ENCODE results near the gene CD63. TPM values are rescaled to one million over a fixed set of nuclear protein-coding genes. Genes with fewer than 3 reads are reported as not detected.

Gene CD63
- total and polyA plus RNA-seq, 2 of the 13 experiments (the other 11 are each of a cell fraction or from before 2014, with no cell fraction given), result 234 to 277 TPM

DNA sequence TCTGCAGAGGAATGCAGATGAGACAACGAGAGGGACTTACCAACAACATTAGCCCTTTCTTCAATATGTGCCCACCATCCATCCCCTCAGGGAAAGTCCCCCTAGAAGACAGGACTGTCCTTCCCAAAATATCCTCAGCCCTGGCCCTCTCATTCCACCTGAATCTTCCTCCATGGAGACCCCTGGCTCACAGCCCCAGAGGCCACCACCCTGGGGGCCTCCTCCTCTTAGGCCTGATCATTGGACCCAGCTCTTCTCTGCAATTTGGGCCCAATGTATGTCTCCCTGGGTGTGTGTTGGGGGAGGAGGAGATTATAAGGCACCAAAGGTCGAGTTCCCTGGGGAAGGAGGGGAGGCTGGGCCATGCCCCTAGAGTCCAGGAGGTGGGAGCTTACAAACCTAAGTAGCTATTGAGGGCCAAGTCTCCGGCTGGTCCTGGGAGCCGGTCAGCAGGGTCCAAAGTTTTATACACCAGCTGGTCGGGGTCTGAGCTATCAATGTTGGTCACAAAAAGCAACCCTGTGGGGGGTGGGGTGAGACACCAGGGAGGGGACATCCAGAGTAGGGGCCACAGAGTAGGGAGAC, 29.2 kb downstream of the CD63 start:
- ChIA-PET POLR2A (interaction anchor here (2.1 kb wide), 1 partner anchor 18 kb away, joined by 5 read pairs; a partner anchor contains a TSS), CTCF (ENCODE audit: low intra/inter-chr PET ratio, low total read pairs) (no interaction called here)
- H4K20me1 ChIP-seq (ENCODE audit: insufficient read depth, low read length), result no peaks in the 10 kb centered on the region
- H3K79me2 ChIP-seq (ENCODE audit: insufficient read depth, low read length), result no peaks in the 10 kb centered on the region
- ATAC-seq (peak; percentile 7; the same call in 2 of the 3 replicates), DNase-seq (ENCODE audit: low spot score) (no peak), FAIRE-seq (no peak)
- no peak for TF ChIP-seq ADNP (CRISPR knock-in tag; IDR thresholded peaks at IDR 0.05)
- TF ChIP-seq ZNF33B (CRISPR knock-in tag; IDR thresholded peaks at IDR 0.05), result no peak
- TF ChIP-seq NFE2L2 (IDR thresholded peaks at IDR 0.05; ENCODE audit: low read length), result no peak
- no peak for TF ChIP-seq KLF16 (CRISPR knock-in tag; IDR thresholded peaks at IDR 0.05)
- TF ChIP-seq HNF4A (CRISPR knock-in tag; IDR thresholded peaks at IDR 0.05), result peak; percentile 39
- TF ChIP-seq, protein P1, sequence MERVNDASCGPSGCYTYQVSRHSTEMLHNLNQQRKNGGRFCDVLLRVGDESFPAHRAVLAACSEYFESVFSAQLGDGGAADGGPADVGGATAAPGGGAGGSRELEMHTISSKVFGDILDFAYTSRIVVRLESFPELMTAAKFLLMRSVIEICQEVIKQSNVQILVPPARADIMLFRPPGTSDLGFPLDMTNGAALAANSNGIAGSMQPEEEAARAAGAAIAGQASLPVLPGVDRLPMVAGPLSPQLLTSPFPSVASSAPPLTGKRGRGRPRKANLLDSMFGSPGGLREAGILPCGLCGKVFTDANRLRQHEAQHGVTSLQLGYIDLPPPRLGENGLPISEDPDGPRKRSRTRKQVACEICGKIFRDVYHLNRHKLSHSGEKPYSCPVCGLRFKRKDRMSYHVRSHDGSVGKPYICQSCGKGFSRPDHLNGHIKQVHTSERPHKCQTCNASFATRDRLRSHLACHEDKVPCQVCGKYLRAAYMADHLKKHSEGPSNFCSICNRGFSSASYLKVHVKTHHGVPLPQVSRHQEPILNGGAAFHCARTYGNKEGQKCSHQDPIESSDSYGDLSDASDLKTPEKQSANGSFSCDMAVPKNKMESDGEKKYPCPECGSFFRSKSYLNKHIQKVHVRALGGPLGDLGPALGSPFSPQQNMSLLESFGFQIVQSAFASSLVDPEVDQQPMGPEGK (CRISPR knock-in tag; IDR thresholded peaks at IDR 0.05), result no peak
- no peak for TF ChIP-seq SIN3A (IDR thresholded peaks at IDR 0.05; ENCODE audit: borderline replicate concordance, low read depth, low read length)
- TF ChIP-seq PCBP2 (optimal IDR thresholded peaks at IDR 0.05; ENCODE audit: low read depth, low read length, poor library complexity, severe bottlenecking), result no peak
- TF ChIP-seq HNF4G (IDR thresholded peaks at IDR 0.05; ENCODE audit: borderline replicate concordance, low read depth, low read length), result 0 out of 2 replicates have a peak, but pooled peaks have one; percentile 7
- no peak for TF ChIP-seq HNF4G (CRISPR knock-in tag; IDR thresholded peaks at IDR 0.05; ENCODE audit: borderline replicate concordance, low read depth)
- no peak for TF ChIP-seq ZNF530 (CRISPR knock-in tag; IDR thresholded peaks at IDR 0.05; ENCODE audit: low read depth)
- TF ChIP-seq, protein P2, sequence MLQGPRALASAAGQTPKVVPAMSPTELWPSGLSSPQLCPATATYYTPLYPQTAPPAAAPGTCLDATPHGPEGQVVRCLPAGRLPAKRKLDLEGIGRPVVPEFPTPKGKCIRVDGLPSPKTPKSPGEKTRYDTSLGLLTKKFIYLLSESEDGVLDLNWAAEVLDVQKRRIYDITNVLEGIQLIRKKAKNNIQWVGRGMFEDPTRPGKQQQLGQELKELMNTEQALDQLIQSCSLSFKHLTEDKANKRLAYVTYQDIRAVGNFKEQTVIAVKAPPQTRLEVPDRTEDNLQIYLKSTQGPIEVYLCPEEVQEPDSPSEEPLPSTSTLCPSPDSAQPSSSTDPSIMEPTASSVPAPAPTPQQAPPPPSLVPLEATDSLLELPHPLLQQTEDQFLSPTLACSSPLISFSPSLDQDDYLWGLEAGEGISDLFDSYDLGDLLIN (CRISPR knock-in tag; IDR thresholded peaks at IDR 0.05; ENCODE audit: borderline replicate concordance), result no peak
- H2AFZ ChIP-seq (ENCODE audit: low read length), result no peak overlapping the region
- no peaks in the 10 kb centered on the region for H3K36me3 ChIP-seq (replicated peaks in 1 of 2; ENCODE audit: control insufficient read depth in 1 of 2, insufficient read depth in 2 of 2, low read length in 2 of 2)
- in situ Hi-C loops (cut with HindIII; ENCODE audit: extremely low pct_ligation_motif_present, low pct_unique_long_range_greater_than_20kb), result no loop called here
- BruUV-seq (replicated peaks), result no TSS peak
- WGBS (ENCODE audit: low lambda C conversion rate), result 4% methylated on average over 5 of the region's 5 CpGs
- peaks cover 84% of the 10 kb centered on the region for H3K4me1 ChIP-seq (ENCODE audit: insufficient read depth, low read length)
- peak overlapping the region; percentile 21; the same call in 1 of the 2 replicates for H3K4me2 ChIP-seq (ENCODE audit: low read depth, low read length)
- H3K27ac ChIP-seq (ENCODE audit: extremely low read length, insufficient read depth, low read length), result no peak overlapping the region
- peaks cover 6 to 17% of the 10 kb centered on the region in 2 experiments; a peak in 3 of 5 replicates for H3K27me3 ChIP-seq (ENCODE audit: control insufficient read depth in 1 of 2, insufficient read depth in 2 of 2, low read length in 2 of 2)
- no peaks in the 10 kb centered on the region for H3K9me3 ChIP-seq (ENCODE audit: low read length)
- H3K9ac ChIP-seq (ENCODE audit: insufficient read depth, low read depth, low read length), result no peak overlapping the region
- peak overlapping the region in 1 of 3 experiments; percentile 9; a peak in 1 of 6 replicates for H3K4me3 ChIP-seq (replicated peaks in 1 of 3; ENCODE audit: insufficient read depth in 1 of 3, low read depth in 2 of 3, low read length in 3 of 3)
- intact Hi-C loops (cut with micrococcal nuclease; ENCODE audit: unreplicated experiment), result no loop called here

Data from HepG2 (cell line).